ENCODE data around the gene ENOPH1.

- TF ChIP-seq, protein P1, sequence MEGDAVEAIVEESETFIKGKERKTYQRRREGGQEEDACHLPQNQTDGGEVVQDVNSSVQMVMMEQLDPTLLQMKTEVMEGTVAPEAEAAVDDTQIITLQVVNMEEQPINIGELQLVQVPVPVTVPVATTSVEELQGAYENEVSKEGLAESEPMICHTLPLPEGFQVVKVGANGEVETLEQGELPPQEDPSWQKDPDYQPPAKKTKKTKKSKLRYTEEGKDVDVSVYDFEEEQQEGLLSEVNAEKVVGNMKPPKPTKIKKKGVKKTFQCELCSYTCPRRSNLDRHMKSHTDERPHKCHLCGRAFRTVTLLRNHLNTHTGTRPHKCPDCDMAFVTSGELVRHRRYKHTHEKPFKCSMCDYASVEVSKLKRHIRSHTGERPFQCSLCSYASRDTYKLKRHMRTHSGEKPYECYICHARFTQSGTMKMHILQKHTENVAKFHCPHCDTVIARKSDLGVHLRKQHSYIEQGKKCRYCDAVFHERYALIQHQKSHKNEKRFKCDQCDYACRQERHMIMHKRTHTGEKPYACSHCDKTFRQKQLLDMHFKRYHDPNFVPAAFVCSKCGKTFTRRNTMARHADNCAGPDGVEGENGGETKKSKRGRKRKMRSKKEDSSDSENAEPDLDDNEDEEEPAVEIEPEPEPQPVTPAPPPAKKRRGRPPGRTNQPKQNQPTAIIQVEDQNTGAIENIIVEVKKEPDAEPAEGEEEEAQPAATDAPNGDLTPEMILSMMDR (IDR thresholded peaks at IDR 0.05), result no peak
- no peak for TF ChIP-seq POLR2A (IDR thresholded peaks at IDR 0.05)
Observed at GRCh38 chr4:82415922-82416365, 14.4 kb upstream of the ENOPH1 start.
